ENCODE results near the gene KCTD16. TPM values are rescaled to one million over a fixed set of nuclear protein-coding genes. Genes with fewer than 3 reads are reported as not detected.
A peak's percentile ranks its signal among the peaks of the same experiment; 100 is the strongest.

Gene KCTD16
- under 1 TPM in 1 of 6 donors, not detected in 5; 0.16 TPM for polyA plus RNA-seq (ENCODE audit: low read depth in 6 of 6)

DNA sequence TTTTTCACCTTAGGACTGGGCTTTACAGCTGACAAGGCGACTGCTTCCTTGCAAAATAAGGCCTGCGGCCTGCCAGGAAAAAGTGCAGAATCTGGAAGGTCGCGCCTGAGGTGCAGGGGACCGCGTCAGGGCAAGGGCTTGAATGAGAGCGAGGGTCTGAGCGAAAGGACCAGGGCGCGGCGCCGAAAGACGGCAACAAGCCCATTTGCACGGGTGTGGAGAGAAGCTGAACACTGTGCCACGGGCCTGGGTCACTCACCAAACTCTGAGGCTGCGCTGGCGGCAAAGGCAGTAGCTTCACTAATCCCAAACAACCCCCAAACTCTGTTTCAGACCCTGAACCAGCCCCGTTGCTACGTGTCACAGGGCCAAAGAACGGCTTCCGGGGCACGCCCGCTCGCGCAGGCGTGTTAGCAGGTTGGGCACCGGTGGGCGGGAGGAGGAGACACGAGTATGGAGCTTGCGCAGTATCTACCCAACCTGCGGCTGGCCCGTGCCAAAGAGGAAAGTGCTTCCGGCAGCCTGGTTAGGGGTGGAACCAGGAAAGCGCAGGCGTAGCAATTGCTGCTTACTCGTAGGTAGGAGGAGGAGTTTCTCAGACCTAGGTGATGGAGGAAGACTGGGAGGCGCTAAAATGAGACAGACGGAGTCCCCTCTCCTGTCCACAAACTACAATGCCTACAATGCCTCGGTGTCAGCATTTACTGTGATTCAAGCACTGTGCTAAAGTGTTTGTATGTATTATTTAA lies at the start of gene KCTD16, which contains the start of gene YIPF5:
Gene KCTD16 (plus strand): TSS at position 598 of the 749 bp plus-strand sequence.
Gene YIPF5 (minus strand): TSS at position 384 of the 749 bp plus-strand sequence. CDS start 704 bp downstream, outside the sequence.
- peaks cover 0 to 14% of the 10 kb centered on the region in 2 donors for H3K36me3 Mint-ChIP-seq
- peaks cover 5 to 19% (median 14%) of the 10 kb centered on the region in 3 donors for H3K27me3 Mint-ChIP-seq
- ATAC-seq (ENCODE audit: low read depth in 2 of 2) (peak; percentile 94 to 95), DNase-seq (peak; percentile 97)
- H3K4me1 Mint-ChIP-seq, result peaks cover 17 to 24% (median 20%) of the 10 kb centered on the region in 3 donors
- peaks cover 0 to 4% (median 0%) of the 10 kb centered on the region in 7 donors for H3K9me3 Mint-ChIP-seq
- peak within 1 kb of the TSS; percentile 84 to 97 (median 95) for H3K4me3 Mint-ChIP-seq
- H3K27ac Mint-ChIP-seq, result peak within 1 kb of the TSS; percentile 93 to 98 (median 96)

DNA sequence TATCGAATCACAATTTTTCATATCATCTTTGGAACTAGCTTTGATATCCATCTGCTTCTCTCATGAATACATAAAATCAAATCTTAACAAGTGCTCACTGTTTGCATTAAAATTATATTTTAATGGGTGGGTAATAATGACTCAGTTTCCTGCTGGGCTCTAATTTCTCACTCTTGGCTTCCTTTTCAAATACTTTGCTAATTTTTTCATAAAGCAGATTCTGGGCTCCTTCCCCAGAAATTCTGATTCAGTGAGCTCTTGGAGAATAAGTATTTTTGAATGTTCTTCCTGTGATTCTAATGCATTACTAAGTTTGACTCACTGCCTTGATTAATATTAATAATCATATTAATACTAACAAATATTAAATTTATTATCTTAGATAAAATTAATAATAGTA lies 49.1 kb upstream of the KCTD16 start:
- Mint-ChIP-seq H3K4me1 (no peaks in the 10 kb centered on the region), H3K9me3 (peaks cover 0 to 3% (median 0%) of the 10 kb centered on the region in 7 donors), H3K27me3 (peaks cover 7 to 21% (median 20%) of the 10 kb centered on the region in 3 donors), H3K27ac (no peak overlapping the region), H3K4me3 (no peak overlapping the region), H3K36me3 (no peaks in the 10 kb centered on the region)
- no peak for DNase-seq
- ATAC-seq (ENCODE audit: low read depth in 2 of 2), result no peak

DNA sequence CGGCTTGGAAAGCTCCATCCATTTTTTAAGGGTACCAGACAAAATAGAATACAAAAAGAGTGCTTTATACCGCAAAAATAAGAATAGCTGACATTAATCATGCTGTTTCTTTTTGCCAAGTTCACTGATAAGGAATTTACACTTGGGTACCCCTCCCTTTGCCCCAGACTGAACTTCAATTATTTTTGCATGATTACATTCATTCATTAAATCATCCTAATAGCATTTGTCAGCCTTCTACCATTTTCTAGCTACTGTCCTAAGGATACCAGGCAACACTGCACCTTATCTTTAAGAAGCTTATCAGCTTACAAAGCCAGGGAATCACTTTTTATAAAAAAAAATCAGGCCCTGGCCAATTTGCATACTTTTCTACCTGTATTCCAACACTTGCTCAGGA lies 48.6 kb upstream of the KCTD16 start:
- H3K9me3 Mint-ChIP-seq, result peaks cover 0 to 3% (median 0%) of the 10 kb centered on the region in 7 donors
- H3K27me3 Mint-ChIP-seq, result peaks cover 10 to 21% (median 20%) of the 10 kb centered on the region in 3 donors
- DNase-seq (no peak), ATAC-seq (ENCODE audit: low read depth in 2 of 2) (no peak)
- H3K36me3 Mint-ChIP-seq, result no peaks in the 10 kb centered on the region
- H3K4me1 Mint-ChIP-seq, result no peaks in the 10 kb centered on the region
- H3K27ac Mint-ChIP-seq, result no peak overlapping the region
- H3K4me3 Mint-ChIP-seq, result no peak overlapping the region

- no peaks in the 10 kb centered on the region for H3K4me1 Mint-ChIP-seq
- H3K36me3 Mint-ChIP-seq, result no peaks in the 10 kb centered on the region
- peaks cover 0 to 3% (median 0%) of the 10 kb centered on the region in 7 donors for H3K9me3 Mint-ChIP-seq
- H3K27me3 Mint-ChIP-seq, result peaks cover 10 to 21% (median 20%) of the 10 kb centered on the region in 3 donors
- ATAC-seq (ENCODE audit: low read depth in 2 of 2), result no peak
- H3K4me3 Mint-ChIP-seq, result no peak overlapping the region
- DNase-seq, result no peak
- H3K27ac Mint-ChIP-seq, result no peak overlapping the region
These were observed 48.0 kb upstream of the KCTD16 start for GRCh38 chr5:144122641-144123040.

DNA sequence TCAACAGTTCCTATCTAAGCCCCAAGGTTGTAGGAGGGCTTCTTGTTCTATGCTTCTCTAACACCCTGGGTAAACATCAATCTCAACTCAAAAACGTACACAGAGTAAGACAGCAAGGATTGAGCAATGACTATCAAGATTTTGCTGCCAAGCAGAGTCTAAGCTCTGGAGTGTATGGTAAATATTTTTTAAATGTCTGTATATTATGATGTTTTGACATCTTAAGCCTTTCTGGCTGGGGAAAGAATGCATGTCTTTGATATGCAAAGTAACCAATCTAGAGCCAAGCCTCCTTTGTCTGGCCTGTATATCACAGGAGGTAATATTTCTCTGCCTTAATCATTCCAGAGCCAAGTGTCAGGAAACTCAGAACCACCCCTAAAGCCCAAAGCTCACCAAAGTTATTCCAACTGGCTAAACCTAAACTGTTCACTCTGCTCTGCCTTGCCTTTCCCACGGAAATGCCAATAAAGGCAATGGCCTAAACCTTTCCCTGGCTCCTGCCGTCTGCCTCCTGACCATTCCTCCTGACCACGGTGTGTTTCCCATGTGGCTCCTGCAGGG lies 45.4 kb upstream of the KCTD16 start:
- H3K9me3 Mint-ChIP-seq, result peaks cover 0 to under 1% (median 0%) of the 10 kb centered on the region in 7 donors
- H3K4me1 Mint-ChIP-seq, result no peaks in the 10 kb centered on the region
- ATAC-seq (ENCODE audit: low read depth in 2 of 2), result no peak
- DNase-seq, result no peak
- H3K27ac Mint-ChIP-seq, result no peak overlapping the region
- peaks cover 10 to 29% (median 20%) of the 10 kb centered on the region in 3 donors for H3K27me3 Mint-ChIP-seq
- no peak overlapping the region for H3K4me3 Mint-ChIP-seq
- no peaks in the 10 kb centered on the region for H3K36me3 Mint-ChIP-seq

DNA sequence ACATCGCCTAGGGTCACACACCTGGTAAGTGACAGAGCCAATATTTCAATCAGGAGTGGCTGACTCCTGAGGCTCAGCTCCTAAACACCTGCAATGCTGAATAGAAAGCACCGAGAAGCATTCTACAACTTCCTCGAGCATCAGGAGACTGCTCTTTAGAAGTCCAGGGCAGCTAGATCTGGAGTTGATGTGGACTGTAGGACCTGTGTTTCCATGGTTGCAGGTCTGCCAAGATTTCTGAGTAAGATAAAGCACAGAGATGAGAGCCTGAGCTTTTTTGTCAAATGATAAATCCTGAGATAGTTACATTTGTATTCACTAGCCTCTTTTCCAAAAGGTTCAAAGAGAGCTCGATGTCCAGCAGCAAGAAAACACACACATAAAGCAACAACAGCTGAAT lies 44.0 kb upstream of the KCTD16 start:
- H3K4me1 Mint-ChIP-seq, result no peaks in the 10 kb centered on the region
- DNase-seq (no peak), ATAC-seq (ENCODE audit: low read depth in 2 of 2) (no peak)
- H3K36me3 Mint-ChIP-seq, result no peaks in the 10 kb centered on the region
- H3K4me3 Mint-ChIP-seq, result no peak overlapping the region
- H3K9me3 Mint-ChIP-seq, result peaks cover 0 to 3% (median 0%) of the 10 kb centered on the region in 7 donors
- H3K27me3 Mint-ChIP-seq, result peaks cover 9 to 29% (median 12%) of the 10 kb centered on the region in 3 donors
- H3K27ac Mint-ChIP-seq, result no peak overlapping the region

GRCh38 chr5:144128844-144129243 lies 41.8 kb upstream of the KCTD16 start:
- no peaks in the 10 kb centered on the region for H3K4me1 Mint-ChIP-seq
- DNase-seq, result no peak
- H3K27ac Mint-ChIP-seq, result no peak overlapping the region
- ATAC-seq (ENCODE audit: low read depth in 2 of 2), result no peak
- H3K27me3 Mint-ChIP-seq, result peaks cover 12 to 23% (median 13%) of the 10 kb centered on the region in 3 donors
- peaks cover 0 to 7% (median 0%) of the 10 kb centered on the region in 7 donors for H3K9me3 Mint-ChIP-seq
- H3K4me3 Mint-ChIP-seq, result no peak overlapping the region
- no peaks in the 10 kb centered on the region for H3K36me3 Mint-ChIP-seq

DNA sequence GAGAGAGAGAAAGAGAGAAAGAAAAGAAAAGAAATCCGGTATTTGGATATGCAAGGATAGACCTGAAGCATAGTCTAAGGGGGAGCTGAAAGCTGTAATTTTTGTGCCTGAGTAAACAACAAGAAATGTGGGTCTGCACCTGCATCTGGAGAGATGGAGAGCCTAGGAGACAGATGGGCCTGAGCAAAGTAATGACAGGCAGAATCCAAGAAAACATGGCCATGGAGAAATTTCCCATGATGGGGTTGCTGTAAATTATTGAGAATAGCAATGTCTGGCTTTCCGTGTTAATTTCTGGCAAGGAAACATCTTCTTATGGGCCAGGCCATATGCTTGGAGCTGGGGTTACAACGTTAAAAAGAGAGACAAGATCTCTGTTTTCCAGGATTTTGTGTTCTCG lies 40.4 kb upstream of the KCTD16 start:
- Mint-ChIP-seq H3K9me3 (peaks cover 0 to 7% (median 0%) of the 10 kb centered on the region in 7 donors), H3K4me1 (no peaks in the 10 kb centered on the region), H3K27ac (no peak overlapping the region), H3K4me3 (no peak overlapping the region), H3K27me3 (peaks cover 5 to 25% (median 13%) of the 10 kb centered on the region in 3 donors), H3K36me3 (no peaks in the 10 kb centered on the region)
- DNase-seq (no peak), ATAC-seq (ENCODE audit: low read depth in 2 of 2) (no peak)

- H3K4me1 Mint-ChIP-seq, result no peaks in the 10 kb centered on the region
- peaks cover 0 to 7% (median 0%) of the 10 kb centered on the region in 7 donors for H3K9me3 Mint-ChIP-seq
- no peak for DNase-seq
- no peak for ATAC-seq (ENCODE audit: low read depth in 2 of 2)
- no peak overlapping the region for H3K27ac Mint-ChIP-seq
- peaks cover 11 to 28% (median 18%) of the 10 kb centered on the region in 3 donors for H3K27me3 Mint-ChIP-seq
- no peak overlapping the region for H3K4me3 Mint-ChIP-seq
- H3K36me3 Mint-ChIP-seq, result no peaks in the 10 kb centered on the region
These were observed 39.4 kb upstream of the KCTD16 start for GRCh38 chr5:144131261-144131660.

DNA sequence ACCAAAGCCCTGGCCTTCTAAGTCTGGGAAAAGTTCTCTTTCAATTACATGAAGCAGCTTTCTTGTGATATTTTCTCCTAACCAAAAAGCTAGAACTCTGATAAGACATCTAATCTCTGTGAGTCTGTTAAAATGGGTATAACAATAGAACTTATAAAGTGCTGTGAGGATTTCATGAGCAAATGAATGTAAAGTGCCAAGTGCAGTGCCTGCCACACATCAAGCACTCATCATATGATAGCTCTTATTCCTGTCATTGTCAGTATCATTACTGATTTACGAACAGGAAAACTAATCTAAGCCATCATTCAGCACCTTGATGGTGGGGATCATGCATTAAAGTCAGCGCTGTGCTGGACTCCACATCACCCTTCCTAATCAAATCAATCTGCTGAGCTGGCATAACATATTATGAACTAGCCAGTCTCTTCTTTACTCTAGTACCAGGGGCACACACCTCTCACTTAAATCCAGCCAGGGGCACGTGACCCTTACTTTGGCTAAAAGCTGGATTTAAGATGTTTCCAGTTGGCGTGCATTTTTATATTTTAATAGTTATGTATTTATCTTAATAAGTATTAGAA lies 37.5 kb upstream of the KCTD16 start:
- H3K27ac Mint-ChIP-seq, result no peak overlapping the region
- H3K9me3 Mint-ChIP-seq, result peaks cover 0 to 7% (median 0%) of the 10 kb centered on the region in 7 donors
- H3K4me3 Mint-ChIP-seq, result no peak overlapping the region

DNA sequence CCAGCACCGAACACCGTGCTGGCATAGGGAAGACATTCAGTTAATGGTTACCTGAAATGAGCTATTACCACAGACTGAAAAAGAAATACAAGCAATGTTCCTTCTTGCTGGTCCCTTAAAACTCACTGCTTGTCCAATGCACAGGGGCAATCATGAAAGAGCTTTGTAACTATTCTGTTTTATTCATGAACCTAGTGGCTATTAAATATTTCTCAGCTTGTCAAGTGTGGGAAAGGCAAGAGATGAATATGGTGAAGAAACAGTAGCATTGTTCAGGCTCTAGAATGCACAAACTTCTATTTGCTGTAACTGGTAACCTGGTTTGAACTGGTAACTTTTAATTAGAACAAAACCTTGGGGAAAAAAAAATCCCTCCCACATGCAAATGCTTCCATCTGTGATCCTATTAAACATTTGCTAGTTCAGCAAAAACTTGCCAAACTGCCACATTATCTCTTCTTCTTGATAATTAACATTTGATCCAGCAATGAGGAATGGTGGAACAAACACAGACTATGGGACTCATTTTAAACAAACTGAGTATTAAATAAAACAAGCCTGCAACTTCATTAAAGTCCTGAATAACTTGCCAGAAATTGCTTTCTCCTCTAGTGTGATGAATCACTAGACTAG lies 36.4 kb upstream of the KCTD16 start:
- ATAC-seq (ENCODE audit: low read depth in 2 of 2) (no peak), DNase-seq (no peak)
- Mint-ChIP-seq H3K4me1 (no peaks in the 10 kb centered on the region), H3K36me3 (no peaks in the 10 kb centered on the region), H3K4me3 (no peak overlapping the region), H3K27me3 (peaks cover 12 to 20% (median 13%) of the 10 kb centered on the region in 3 donors), H3K9me3 (peaks cover 0 to 7% (median 0%) of the 10 kb centered on the region in 7 donors), H3K27ac (no peak overlapping the region)

More for the DNA sequence above, 37.5 kb upstream of the KCTD16 start:
- no peaks in the 10 kb centered on the region for H3K36me3 Mint-ChIP-seq
- ATAC-seq (ENCODE audit: low read depth in 2 of 2) (no peak), DNase-seq (no peak)
- no peaks in the 10 kb centered on the region for H3K4me1 Mint-ChIP-seq
- peaks cover 12 to 28% (median 13%) of the 10 kb centered on the region in 3 donors for H3K27me3 Mint-ChIP-seq

DNA sequence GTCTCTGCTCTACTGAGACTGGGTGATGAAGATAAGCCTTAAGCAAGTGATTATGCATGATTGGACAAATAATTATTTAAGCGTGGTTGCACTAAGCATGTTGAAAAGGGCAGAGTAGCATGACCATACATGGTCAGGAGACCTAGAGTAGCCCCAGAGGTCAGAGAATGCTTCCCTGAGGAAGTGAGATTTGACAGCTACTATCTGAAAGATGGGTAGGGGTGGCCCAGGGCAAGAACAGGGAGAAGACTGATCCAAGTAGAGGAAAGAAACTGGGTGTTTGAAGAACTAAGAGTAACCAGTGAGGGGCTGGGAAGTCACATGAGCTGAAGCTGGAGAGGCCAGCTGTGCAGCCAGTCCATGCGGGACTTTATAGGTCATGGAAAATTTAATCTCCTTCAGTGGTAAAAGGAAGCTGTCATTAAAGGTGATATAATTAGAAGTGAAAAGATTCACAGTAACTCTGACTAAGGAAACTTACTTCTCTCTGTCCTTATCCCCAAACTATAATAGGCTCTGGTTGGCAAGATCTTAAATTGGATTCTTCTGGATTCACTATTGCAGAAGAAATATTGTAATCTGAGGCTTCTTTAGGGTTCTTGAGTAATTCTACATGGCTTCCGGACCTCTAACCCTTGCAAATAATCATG lies 35.4 kb upstream of the KCTD16 start:
- ATAC-seq (ENCODE audit: low read depth in 2 of 2) (no peak), DNase-seq (no peak)
- Mint-ChIP-seq H3K36me3 (no peaks in the 10 kb centered on the region), H3K4me3 (no peak overlapping the region), H3K27me3 (peaks cover 12 to 20% (median 13%) of the 10 kb centered on the region in 3 donors), H3K4me1 (no peaks in the 10 kb centered on the region), H3K27ac (no peak overlapping the region), H3K9me3 (peaks cover 0 to 7% (median 0%) of the 10 kb centered on the region in 7 donors)

GRCh38 chr5:144139586-144139985 lies 31.1 kb upstream of the KCTD16 start:
- ATAC-seq (ENCODE audit: low read depth in 2 of 2) (no peak), DNase-seq (no peak)
- no peak overlapping the region for H3K27ac Mint-ChIP-seq
- peaks cover 8 to 18% (median 13%) of the 10 kb centered on the region in 3 donors for H3K27me3 Mint-ChIP-seq
- H3K9me3 Mint-ChIP-seq, result no peaks in the 10 kb centered on the region
- H3K4me1 Mint-ChIP-seq, result peaks cover 15 to 18% (median 16%) of the 10 kb centered on the region in 3 donors
- H3K36me3 Mint-ChIP-seq, result no peaks in the 10 kb centered on the region
- no peak overlapping the region for H3K4me3 Mint-ChIP-seq
